Stimulated activated naive CD8-positive, alpha-beta T cell treated with anti-CD3 and anti-CD28 coated beads, Interleukin-15, Interleukin-2, amounts not matched to agents 100 ng/mL and 50 ng/mL, for 24 hours (primary cell): ENCODE data around the gene GCLM.
A peak's percentile ranks its signal among the peaks of the same experiment; 100 is the strongest.
"Not testable (repeated sequence)": the region's sequence is repeated elsewhere in the genome, so short reads cannot be mapped to it uniquely, and the experiment has no call there.

ENCODE experiments used
- H3K27ac Mint-ChIP-seq: one replicate; pipeline ENCODE4 v1.8.0; 2021; ENCODE audit warnings: mild to moderate bottlenecking, mixed read lengths
- H3K27me3 Mint-ChIP-seq: one replicate; pipeline ENCODE4 v1.8.0; 2021; ENCODE audit warnings: mixed read lengths
- H3K36me3 Mint-ChIP-seq: one replicate; pipeline ENCODE4 v1.8.0; 2021; ENCODE audit warnings: low read depth, mixed read lengths
- H3K4me1 Mint-ChIP-seq: one replicate; pipeline ENCODE4 v1.8.0; 2021; ENCODE audit warnings: low read depth, mixed read lengths
- H3K4me3 Mint-ChIP-seq: one replicate; pipeline ENCODE4 v1.8.0; 2021; ENCODE audit warnings: mild to moderate bottlenecking, mixed read lengths
- H3K9me3 Mint-ChIP-seq: one replicate; pipeline ENCODE4 v1.8.0; 2021; ENCODE audit warnings: mixed read lengths

GCLM gene

DNA sequence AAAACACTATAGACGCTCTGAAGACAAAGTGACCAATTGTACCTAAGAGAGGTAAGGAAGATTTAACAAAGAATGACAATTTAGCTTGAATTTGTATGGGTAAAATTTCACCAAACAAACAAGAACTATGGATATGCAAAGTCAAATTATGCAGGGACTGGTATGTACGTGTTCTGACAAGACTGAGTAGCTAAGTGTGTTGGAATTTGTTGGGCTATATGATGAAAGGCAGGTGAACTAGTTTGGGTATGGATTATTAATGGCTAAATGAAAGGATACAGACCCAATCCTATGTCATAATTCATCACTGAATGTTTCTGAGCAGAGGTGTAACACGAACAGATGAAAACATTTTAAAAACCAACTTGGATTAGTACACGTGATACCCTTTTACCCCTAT is 37.9 kb downstream of the GCLM start:
- Mint-ChIP-seq H3K27ac (no peak overlapping the region), H3K9me3 (no peaks in the 10 kb centered on the region), H3K36me3 (peaks cover 83% of the 10 kb centered on the region), H3K27me3 (no peaks in the 10 kb centered on the region), H3K4me3 (no peak overlapping the region), H3K4me1 (peaks cover 23% of the 10 kb centered on the region)

DNA sequence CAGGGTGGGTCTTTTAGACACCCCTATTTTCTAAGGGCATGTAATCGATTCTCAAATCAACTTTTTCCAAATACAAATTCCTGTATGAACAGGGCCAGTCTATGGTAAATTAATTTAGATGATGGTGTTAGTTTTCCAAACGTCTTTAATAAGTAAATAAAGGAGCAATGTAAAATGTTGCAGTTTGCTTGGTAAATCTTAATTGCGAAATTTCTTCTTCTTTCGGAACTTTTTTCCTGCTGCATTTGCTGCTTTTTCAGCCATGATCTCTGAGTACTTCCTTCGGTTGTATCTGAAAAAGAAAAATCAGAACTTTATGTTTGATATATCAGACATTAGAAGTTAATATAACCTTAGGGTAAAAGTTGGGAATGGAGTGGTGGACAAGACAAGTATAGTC is 39.6 kb downstream of the GCLM start:
- Mint-ChIP-seq H3K27ac (no peak overlapping the region), H3K27me3 (no peaks in the 10 kb centered on the region), H3K4me3 (no peak overlapping the region), H3K36me3 (peaks cover 69% of the 10 kb centered on the region), H3K9me3 (no peaks in the 10 kb centered on the region), H3K4me1 (peaks cover 9% of the 10 kb centered on the region)

DNA sequence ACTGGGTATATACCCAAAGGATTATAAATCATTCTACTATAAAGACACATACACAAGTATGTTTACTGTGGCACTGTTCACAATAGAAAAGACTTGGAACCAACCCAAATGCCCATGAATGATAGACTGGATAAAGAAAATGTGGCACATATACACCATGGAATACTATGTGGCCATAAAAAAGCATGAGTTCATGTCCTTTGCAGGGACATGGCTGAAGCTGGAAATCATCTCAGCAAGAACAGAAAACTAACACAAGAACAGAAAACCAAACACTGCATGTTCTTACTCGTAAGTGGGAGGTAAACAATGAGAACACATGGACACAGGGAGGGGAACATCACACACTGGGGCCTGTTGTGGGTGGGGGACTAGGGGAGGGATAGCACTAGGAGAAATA is 40.7 kb downstream of the GCLM start:
- not testable (repeated sequence) for H3K4me1 Mint-ChIP-seq, H3K4me3 Mint-ChIP-seq, H3K9me3 Mint-ChIP-seq, H3K27me3 Mint-ChIP-seq, H3K27ac Mint-ChIP-seq
- H3K36me3 Mint-ChIP-seq: peaks cover 59% of the 10 kb centered on the region

DNA sequence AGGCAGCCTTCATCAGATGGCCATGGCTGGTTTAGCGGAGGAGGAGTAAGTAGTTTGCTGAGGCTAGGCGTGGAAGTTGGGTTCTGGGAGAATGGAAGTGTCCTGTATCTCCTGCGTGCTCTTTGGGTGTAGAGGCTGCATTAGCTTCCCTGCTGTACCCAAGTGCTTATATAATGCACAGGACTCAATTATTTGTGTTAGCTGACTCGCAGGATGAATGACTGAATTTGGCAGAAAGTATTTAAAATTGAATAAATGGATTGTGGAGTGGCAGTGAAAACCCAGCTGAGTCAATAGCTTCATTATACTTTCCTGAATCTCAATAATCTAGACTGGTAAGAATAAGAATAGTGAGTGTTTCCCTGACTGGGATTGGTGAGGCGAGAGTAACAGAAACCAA is 44.0 kb downstream of the GCLM start:
- H3K4me3 Mint-ChIP-seq: no peak overlapping the region
- H3K36me3 Mint-ChIP-seq: peaks cover 33% of the 10 kb centered on the region
- H3K27me3 Mint-ChIP-seq: no peaks in the 10 kb centered on the region
- no peaks in the 10 kb centered on the region for H3K4me1 Mint-ChIP-seq
- H3K9me3 Mint-ChIP-seq: no peaks in the 10 kb centered on the region
- H3K27ac Mint-ChIP-seq: no peak overlapping the region

DNA sequence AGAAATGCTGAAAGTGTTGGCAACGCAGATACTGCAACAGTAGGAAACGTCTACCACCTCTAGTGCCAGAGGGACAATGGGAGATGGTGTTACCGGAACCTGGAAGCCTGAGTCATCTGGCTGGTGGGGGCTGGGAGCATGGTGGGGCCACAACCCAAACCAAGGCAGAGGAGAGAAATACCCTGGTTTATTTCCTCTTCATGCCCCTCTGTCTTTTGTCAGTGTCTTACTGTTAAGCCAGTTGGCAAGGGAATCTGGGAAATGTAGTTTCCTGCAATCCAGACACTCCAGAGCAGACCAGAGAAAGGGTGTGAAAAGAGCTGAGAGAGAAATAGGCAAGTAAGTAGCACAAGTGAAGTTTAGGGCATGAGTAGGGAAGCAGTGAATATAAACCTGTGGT is 45.1 kb downstream of the GCLM start:
- Mint-ChIP-seq H3K27me3 (no peaks in the 10 kb centered on the region), H3K36me3 (peaks cover 22% of the 10 kb centered on the region), H3K9me3 (no peaks in the 10 kb centered on the region), H3K27ac (no peak overlapping the region), H3K4me3 (no peak overlapping the region), H3K4me1 (no peaks in the 10 kb centered on the region)

DNA sequence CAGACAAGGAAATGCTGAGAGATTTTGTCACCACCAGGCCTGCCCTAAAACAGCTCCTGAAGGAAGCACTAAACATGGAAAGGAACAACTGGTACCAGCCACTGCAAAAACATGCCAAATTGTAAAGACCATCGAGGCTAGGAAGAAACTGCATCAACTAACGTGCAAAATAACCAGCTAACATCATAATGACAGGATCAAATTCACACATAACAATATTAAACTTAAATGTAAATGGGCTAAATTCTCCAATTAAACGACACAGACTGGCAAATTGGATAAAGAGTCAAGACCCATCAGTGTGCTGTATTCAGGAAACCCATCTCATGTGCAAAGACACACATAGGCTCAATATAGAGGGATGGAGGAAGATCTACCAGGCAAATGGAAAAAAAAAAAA is 51.6 kb downstream of the GCLM start:
- not testable (repeated sequence) for H3K36me3 Mint-ChIP-seq, H3K4me3 Mint-ChIP-seq, H3K9me3 Mint-ChIP-seq, H3K27ac Mint-ChIP-seq, H3K4me1 Mint-ChIP-seq
- peaks cover 21% of the 10 kb centered on the region for H3K27me3 Mint-ChIP-seq

DNA sequence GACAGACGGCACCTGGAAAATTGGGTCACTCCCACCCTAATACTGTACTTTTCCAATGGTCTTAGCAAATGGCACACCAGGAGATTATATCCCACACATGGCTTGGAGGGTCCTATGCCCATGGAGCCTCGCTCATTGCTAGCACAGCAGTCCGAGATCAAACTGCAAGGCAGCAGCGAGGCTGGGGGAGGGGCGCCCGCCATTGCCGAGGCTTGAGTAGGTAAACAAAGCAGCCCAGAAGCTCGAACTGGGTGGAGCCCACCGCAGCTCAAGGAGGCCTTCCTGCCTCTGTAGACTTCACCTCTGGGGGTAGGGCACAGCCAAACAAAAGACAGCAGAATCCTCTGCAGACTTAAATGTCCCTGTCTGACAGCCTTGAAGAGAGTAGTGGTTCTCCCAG is 53.2 kb downstream of the GCLM start:
- not testable (repeated sequence) for H3K27ac Mint-ChIP-seq, H3K36me3 Mint-ChIP-seq, H3K4me3 Mint-ChIP-seq, H3K4me1 Mint-ChIP-seq, H3K9me3 Mint-ChIP-seq
- H3K27me3 Mint-ChIP-seq: peaks cover 21% of the 10 kb centered on the region

DNA sequence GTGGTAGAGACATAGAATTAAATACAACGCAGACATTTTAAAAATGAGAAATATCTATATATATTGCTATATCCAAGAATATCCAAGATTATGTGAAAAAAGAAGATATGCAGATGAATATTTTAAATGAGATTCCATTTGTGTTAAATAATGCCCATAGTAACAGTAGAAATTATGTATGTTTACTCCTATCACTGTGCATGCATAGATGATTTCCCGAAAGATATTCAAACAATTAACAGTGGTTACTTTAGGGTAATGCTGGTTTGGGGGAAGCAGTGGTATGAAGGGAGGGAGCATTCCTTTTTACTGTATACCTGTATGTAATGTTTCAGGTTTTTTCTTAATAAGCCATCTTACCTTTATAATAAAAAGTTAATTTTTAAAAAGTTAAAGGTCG is 55.3 kb downstream of the GCLM start:
- no peak overlapping the region for H3K4me3 Mint-ChIP-seq
- H3K27me3 Mint-ChIP-seq: peaks cover 21% of the 10 kb centered on the region
- no peaks in the 10 kb centered on the region for H3K9me3 Mint-ChIP-seq
- H3K27ac Mint-ChIP-seq: no peak overlapping the region
- H3K36me3 Mint-ChIP-seq: no peaks in the 10 kb centered on the region
- H3K4me1 Mint-ChIP-seq: no peaks in the 10 kb centered on the region

DNA sequence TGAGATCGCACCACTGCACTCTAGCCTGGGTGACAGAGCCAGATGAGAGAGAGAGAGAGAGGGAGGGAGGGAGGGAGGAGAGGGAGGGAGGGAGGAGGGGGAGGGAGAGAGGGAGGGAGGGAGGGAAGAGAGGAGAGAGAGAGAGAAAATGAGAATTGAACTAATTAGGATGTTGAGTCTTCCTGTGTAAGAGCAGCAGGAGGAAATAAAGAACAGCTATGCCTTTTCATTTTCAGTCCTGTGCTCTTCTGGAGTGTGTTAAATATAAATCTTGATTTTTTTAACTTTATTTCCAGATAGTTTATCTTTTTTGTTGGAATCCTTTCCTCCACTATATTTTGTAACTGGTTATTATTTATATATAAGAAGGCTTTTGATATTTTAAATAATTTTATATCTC is 57.4 kb downstream of the GCLM start:
- Mint-ChIP-seq H3K27ac (no peak overlapping the region), H3K4me3 (no peak overlapping the region), H3K9me3 (no peaks in the 10 kb centered on the region), H3K27me3 (peaks cover 16% of the 10 kb centered on the region), H3K36me3 (no peaks in the 10 kb centered on the region), H3K4me1 (peaks cover 14% of the 10 kb centered on the region)

DNA sequence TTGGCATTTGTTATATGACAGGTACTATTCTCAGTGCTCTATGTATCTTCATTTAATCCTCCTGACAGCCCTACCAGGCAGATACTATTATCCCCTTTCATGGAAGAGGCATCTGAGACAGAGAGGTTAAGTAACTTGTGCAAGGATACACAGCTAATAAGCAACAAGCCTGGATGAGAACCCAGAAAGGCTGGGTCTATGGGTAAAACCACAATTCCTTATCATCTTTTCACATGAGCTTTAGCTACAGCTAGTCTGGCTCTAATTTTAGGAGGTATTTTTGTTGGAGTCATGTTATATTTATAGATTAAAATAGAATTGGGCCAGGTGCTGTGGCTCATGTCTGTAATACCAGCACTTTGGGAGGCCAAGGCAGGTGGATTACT is 57.9 kb downstream of the GCLM start:
- no peak overlapping the region for H3K27ac Mint-ChIP-seq
- H3K4me3 Mint-ChIP-seq: no peak overlapping the region
- H3K4me1 Mint-ChIP-seq: peaks cover 14% of the 10 kb centered on the region
- no peaks in the 10 kb centered on the region for H3K9me3 Mint-ChIP-seq
- H3K27me3 Mint-ChIP-seq: peaks cover 13% of the 10 kb centered on the region
- H3K36me3 Mint-ChIP-seq: no peaks in the 10 kb centered on the region

DNA sequence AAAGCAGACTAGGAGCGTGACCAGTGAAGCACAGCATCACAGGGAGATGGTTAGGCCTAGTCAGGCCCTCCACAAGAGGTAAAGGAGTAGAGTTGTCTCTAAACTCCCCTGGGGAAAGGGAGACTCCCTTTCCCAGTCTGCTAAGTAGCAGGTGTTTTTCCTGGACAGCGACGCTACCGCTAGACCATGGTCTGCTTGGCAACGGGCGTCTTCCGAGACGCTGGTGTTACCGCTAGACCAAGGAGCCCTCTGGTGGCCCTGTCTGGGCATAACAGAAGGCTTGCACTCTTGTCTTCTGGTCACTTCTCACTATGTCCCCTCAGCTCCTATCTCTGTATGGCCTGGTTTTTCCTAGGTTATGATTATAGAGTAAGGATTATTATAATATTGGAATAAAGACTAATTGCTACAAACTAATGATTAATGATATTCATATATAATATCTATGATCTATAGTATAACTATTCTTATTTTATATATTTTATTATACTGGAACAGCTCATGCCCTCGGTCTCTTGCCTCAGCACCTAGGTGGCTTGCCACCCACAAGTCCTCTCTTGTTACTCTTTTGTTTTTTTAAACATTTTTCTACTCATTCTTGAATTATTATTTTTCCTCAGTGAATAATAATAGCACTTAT is 58.4 kb downstream of the GCLM start:
- H3K4me3 Mint-ChIP-seq, H3K9me3 Mint-ChIP-seq, H3K27ac Mint-ChIP-seq, H3K36me3 Mint-ChIP-seq: not testable (repeated sequence)
- Mint-ChIP-seq H3K27me3 (peaks cover 13% of the 10 kb centered on the region), H3K4me1 (peaks cover 17% of the 10 kb centered on the region)

DNA sequence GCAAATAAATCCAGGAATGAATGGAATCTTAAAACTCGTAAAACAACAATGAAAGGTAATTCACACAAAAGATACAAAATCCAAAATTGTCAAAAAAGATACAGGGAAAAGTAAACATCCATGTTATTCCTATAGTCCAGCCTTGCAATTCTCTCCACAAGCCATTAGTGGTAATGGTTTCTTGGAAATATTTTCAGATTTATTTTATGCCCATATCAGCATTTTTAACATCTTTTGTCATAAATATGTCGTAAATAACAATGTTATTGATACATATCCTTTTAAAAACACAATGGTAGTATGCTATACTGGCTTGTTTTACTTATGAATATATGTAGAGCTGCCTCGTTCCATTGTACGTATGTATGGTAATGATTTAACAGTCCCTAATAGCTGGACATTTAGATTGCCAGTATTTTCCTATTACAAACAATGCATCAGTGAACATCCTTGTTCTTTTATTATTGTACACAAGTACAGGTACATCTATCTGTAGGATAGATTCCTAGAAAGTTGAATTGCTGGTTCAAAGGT is 60.8 kb downstream of the GCLM start:
- peaks cover 4% of the 10 kb centered on the region for H3K27me3 Mint-ChIP-seq
- H3K36me3 Mint-ChIP-seq: no peaks in the 10 kb centered on the region
- peaks cover 34% of the 10 kb centered on the region for H3K4me1 Mint-ChIP-seq
- peak overlapping the region; percentile 89 for H3K4me3 Mint-ChIP-seq
- H3K27ac Mint-ChIP-seq: peak overlapping the region; percentile 90
- no peaks in the 10 kb centered on the region for H3K9me3 Mint-ChIP-seq

DNA sequence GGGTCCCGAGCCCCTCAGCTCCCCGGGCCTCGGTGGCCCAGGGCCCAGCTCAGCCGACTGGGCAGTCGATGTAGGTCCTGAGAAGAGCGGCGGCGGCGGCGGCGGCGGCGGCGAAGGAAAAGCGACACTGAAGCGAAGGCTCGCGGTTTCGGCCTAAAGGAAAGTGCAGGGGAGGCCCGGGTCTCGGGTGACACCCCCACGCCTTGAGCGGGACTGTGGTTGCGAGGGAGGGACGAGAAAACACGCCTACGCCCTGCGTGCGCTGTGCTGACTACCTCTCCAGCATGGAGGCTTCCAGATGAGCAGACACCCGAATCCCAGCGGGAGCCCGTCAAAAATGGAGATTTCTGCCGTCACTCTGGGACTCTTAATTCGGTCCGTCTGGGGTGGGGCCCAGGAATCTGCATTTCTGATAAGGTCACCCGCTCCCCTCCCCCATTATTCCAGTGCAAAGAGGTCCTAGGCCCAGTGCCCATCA is 61.4 kb downstream of the GCLM start:
- Mint-ChIP-seq H3K27me3 (peaks cover 1% of the 10 kb centered on the region), H3K4me3 (peak overlapping the region; percentile 89), H3K4me1 (peaks cover 34% of the 10 kb centered on the region), H3K9me3 (no peaks in the 10 kb centered on the region), H3K27ac (peak overlapping the region; percentile 90), H3K36me3 (no peaks in the 10 kb centered on the region)

DNA sequence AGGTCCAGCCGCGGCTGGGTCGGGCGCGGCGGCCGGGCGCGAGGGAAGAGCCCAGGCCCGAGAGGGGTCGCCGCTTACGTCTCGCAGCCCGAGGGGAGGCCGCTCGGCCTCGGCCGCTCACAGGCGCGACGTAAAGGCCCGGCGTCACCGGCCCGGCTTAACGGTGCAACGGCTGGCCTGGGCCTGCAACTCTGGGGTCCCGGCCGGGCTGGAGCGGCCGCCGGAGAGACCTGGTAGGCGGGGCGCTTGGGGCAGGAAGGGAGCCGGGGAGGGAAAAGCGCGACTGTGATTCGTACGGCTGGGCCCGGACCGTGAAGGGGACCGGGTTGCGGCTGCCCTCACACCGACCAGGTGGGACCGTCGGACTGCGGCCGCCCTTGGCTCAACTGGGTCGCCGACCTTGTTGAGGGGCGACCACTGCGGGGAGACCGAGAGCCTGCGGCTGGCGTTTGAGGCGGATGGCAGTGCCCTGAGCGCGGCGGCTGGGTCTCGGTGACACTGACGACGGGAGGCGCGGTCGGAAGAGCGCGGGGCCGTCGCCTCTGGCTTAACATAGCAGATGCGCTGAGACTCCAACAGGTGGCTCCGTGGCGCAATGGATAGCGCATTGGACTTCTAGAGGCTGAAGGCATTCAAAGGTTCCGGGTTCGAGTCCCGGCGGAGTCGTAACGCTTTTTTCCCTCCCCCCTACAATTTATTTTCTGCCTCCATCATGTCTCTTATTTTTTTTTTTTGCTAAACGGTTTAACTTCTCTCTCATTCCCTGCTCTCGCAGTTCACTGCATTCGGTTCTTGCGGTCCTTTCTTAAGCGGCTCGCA is 62.0 kb downstream of the GCLM start:
- no peaks in the 10 kb centered on the region for H3K36me3 Mint-ChIP-seq
- H3K9me3 Mint-ChIP-seq: no peaks in the 10 kb centered on the region
- no peaks in the 10 kb centered on the region for H3K27me3 Mint-ChIP-seq
- peak overlapping the region; percentile 89 for H3K4me3 Mint-ChIP-seq
- H3K27ac Mint-ChIP-seq: peak overlapping the region; percentile 90
- H3K4me1 Mint-ChIP-seq: peaks cover 34% of the 10 kb centered on the region

DNA sequence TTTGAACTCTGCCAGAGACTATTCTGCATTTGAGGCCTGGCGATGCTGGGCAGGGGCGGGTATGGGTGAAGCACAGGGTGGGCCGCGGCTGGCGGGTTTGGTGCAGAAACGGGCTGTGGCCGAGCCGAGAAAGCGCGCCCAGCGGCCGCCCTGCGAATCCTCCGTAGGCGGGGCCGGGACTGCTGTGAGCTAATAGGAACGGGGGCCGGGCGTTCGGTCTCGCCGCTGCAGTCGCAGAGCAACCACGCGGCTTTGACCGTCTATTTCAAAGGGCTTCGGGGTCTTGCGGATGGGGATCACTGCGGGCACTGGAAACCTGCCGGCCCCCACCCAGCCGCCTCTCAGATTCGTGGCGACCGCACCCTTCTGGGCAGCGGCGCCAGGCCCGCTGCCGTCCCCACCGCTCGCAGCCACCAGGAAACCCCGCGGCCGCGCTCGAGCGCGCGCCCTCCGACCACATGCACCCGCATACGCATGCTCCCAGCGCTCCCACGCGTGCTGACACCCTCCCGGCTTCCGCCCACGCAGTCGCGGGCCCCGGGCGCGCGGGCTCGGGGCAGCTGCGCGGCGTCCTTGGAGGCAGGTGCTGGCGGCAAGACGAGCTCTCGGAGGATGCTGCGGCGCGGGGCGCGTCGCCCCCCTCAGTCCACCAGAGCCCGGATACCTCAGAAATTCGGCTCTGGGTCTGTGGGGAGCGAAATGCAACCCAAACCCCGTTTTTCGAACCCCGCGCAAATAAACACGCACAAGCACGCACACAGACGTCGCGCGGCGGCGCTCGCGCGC is 62.8 kb downstream of the GCLM start:
- Mint-ChIP-seq H3K4me1 (peaks cover 34% of the 10 kb centered on the region), H3K36me3 (no peaks in the 10 kb centered on the region), H3K27ac (peak overlapping the region; percentile 86), H3K27me3 (no peaks in the 10 kb centered on the region), H3K4me3 (peak overlapping the region; percentile 89), H3K9me3 (no peaks in the 10 kb centered on the region)
